ENCODE results near the gene FBP2. TPM values are rescaled to one million over a fixed set of nuclear protein-coding genes. Genes with fewer than 3 reads are reported as not detected.

FBP2 gene
- total RNA-seq, 4 donors from 2014 or later, result not detected

- no peak overlapping the region for H3K4me3 ChIP-seq
- TF ChIP-seq EP300 (IDR thresholded peaks at IDR 0.05), result no peak
- TF ChIP-seq, protein P1, sequence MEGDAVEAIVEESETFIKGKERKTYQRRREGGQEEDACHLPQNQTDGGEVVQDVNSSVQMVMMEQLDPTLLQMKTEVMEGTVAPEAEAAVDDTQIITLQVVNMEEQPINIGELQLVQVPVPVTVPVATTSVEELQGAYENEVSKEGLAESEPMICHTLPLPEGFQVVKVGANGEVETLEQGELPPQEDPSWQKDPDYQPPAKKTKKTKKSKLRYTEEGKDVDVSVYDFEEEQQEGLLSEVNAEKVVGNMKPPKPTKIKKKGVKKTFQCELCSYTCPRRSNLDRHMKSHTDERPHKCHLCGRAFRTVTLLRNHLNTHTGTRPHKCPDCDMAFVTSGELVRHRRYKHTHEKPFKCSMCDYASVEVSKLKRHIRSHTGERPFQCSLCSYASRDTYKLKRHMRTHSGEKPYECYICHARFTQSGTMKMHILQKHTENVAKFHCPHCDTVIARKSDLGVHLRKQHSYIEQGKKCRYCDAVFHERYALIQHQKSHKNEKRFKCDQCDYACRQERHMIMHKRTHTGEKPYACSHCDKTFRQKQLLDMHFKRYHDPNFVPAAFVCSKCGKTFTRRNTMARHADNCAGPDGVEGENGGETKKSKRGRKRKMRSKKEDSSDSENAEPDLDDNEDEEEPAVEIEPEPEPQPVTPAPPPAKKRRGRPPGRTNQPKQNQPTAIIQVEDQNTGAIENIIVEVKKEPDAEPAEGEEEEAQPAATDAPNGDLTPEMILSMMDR (IDR thresholded peaks at IDR 0.05), result no peak
- TF ChIP-seq POLR2A (IDR thresholded peaks at IDR 0.05), result no peak
- no peaks in the 10 kb centered on the region for H3K9me3 ChIP-seq
- H3K27me3 ChIP-seq, result no peaks in the 10 kb centered on the region
- DNase-seq (ENCODE audit: low spot score in 2 of 2), result no peak
- H3K27ac ChIP-seq, result no peak overlapping the region
- WGBS, 2 donors, result 71 to 76% methylated on average over 10 of the region's 10 CpGs
- no peaks in the 10 kb centered on the region for H3K36me3 ChIP-seq
- no peaks in the 10 kb centered on the region for H3K4me1 ChIP-seq
Measured at GRCh38 chr9:94533601-94534000, 60.0 kb downstream of the FBP2 start.

DNA sequence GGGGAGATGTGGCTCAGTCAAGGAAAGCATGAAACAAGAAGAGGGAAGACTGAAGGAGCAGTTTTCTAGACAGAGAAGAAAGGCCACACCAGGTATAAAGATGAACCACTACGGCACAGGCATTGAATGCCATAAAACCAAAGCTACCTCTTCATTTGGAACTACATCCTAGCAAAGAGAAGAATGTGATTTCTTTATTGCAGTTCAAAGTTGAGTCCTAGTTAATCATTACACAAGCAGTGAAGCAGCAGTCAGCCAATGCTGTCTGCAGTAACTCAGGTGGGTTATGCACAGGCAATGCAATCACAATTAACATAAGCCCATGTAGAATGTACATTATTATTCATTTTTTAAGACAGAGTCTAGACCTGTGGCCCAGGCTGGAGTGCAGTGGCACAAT is 60.5 kb downstream of the FBP2 start:
- TF ChIP-seq EP300 (IDR thresholded peaks at IDR 0.05), result no peak
- no peak for TF ChIP-seq POLR2A (IDR thresholded peaks at IDR 0.05)
- TF ChIP-seq, protein P1 (IDR thresholded peaks at IDR 0.05), result no peak
- WGBS, 2 donors, result 58 to 59% methylated on average over 1 of the region's 1 CpG

DNA sequence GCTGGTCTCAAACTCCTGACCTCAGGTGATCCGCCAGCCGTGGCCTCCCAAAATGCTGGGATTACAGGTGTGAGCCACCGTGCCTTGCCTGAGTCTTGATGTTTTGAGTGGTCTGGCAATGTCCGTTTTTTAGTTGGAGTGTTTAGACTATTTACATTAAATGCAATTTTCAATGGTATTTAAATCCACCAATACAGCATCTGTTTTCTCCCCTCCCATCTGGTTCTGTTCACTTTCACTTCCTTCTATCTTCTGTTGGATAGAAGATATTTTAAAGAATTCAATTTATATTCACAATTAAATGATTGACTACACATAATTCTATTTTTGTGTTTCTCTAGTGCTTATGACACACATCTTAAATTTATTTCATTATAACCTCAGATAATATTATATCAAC is 64.7 kb downstream of the FBP2 start:
- TF ChIP-seq, protein P1 (IDR thresholded peaks at IDR 0.05), result no peak
- TF ChIP-seq POLR2A (IDR thresholded peaks at IDR 0.05), result no peak
- TF ChIP-seq EP300 (IDR thresholded peaks at IDR 0.05), result no peak

More for the DNA sequence above, 60.5 kb downstream of the FBP2 start:
- no peak overlapping the region for H3K4me3 ChIP-seq
- no peak for DNase-seq (ENCODE audit: low spot score in 2 of 2)
- H3K36me3 ChIP-seq, result no peaks in the 10 kb centered on the region
- no peaks in the 10 kb centered on the region for H3K4me1 ChIP-seq
- H3K9me3 ChIP-seq, result no peaks in the 10 kb centered on the region
- H3K27ac ChIP-seq, result no peak overlapping the region
- H3K27me3 ChIP-seq, result no peaks in the 10 kb centered on the region

GRCh38 chr9:94526951-94527350 is 66.7 kb downstream of the FBP2 start:
- no peak for TF ChIP-seq EP300 (IDR thresholded peaks at IDR 0.05)
- TF ChIP-seq, protein P1 (IDR thresholded peaks at IDR 0.05), result no peak
- no peak for TF ChIP-seq POLR2A (IDR thresholded peaks at IDR 0.05)
- 68 to 73% methylated on average over 1 of the region's 1 CpG for WGBS, 2 donors

More for the DNA sequence above, 64.7 kb downstream of the FBP2 start:
- Histone ChIP-seq H3K27me3 (no peaks in the 10 kb centered on the region), H3K4me3 (no peak overlapping the region), H3K27ac (no peak overlapping the region), H3K36me3 (no peaks in the 10 kb centered on the region), H3K9me3 (no peaks in the 10 kb centered on the region), H3K4me1 (no peaks in the 10 kb centered on the region)
- 94 to 96% methylated on average over 4 of the region's 4 CpGs for WGBS, 2 donors
- no peak for DNase-seq (ENCODE audit: low spot score in 2 of 2)

GRCh38 chr9:94526271-94526670 is 67.4 kb downstream of the FBP2 start:
- Histone ChIP-seq H3K4me3 (no peak overlapping the region), H3K36me3 (no peaks in the 10 kb centered on the region), H3K27me3 (no peaks in the 10 kb centered on the region), H3K9me3 (no peaks in the 10 kb centered on the region), H3K4me1 (no peaks in the 10 kb centered on the region), H3K27ac (no peak overlapping the region)
- DNase-seq (ENCODE audit: low spot score in 2 of 2), result no peak
- WGBS, 2 donors, result 96 to 100% methylated on average over 1 of the region's 1 CpG
- TF ChIP-seq, protein P1 (IDR thresholded peaks at IDR 0.05), result no peak
- TF ChIP-seq EP300 (IDR thresholded peaks at IDR 0.05) (no peak), POLR2A (IDR thresholded peaks at IDR 0.05) (no peak)

More at GRCh38 chr9:94526951-94527350, 66.7 kb downstream of the FBP2 start:
- Histone ChIP-seq H3K27me3 (no peaks in the 10 kb centered on the region), H3K9me3 (no peaks in the 10 kb centered on the region), H3K36me3 (no peaks in the 10 kb centered on the region), H3K4me1 (no peaks in the 10 kb centered on the region), H3K4me3 (no peak overlapping the region), H3K27ac (no peak overlapping the region)
- DNase-seq (ENCODE audit: low spot score in 2 of 2), result no peak
